ES-I3 (cell line): ENCODE results near the gene ZNF10.

ENCODE experiments used
- H3K36me3 ChIP-seq: 2 replicates; pipeline ENCODE4 v1.6.1; 2013; ENCODE audit warnings: mild to moderate bottlenecking, low read length, control low read depth, moderate library complexity; ENCODE audit not compliant: insufficient read depth
- H3K4me1 ChIP-seq: 2 replicates; pipeline ENCODE4 v1.6.1; 2013; ENCODE audit warnings: mild to moderate bottlenecking, control low read depth, low read length; ENCODE audit not compliant: insufficient read depth
- H3K9ac ChIP-seq: 2 replicates; pipeline ENCODE4 v1.6.1; 2013; ENCODE audit warnings: low read depth, mild to moderate bottlenecking, low read length, moderate library complexity
- H3K9me3 ChIP-seq: 2 replicates; pipeline ENCODE4 v1.6.1; 2013; ENCODE audit warnings: mild to moderate bottlenecking, low read length, moderate library complexity; ENCODE audit not compliant: control insufficient read depth, insufficient read depth

The ZNF10 gene

DNA sequence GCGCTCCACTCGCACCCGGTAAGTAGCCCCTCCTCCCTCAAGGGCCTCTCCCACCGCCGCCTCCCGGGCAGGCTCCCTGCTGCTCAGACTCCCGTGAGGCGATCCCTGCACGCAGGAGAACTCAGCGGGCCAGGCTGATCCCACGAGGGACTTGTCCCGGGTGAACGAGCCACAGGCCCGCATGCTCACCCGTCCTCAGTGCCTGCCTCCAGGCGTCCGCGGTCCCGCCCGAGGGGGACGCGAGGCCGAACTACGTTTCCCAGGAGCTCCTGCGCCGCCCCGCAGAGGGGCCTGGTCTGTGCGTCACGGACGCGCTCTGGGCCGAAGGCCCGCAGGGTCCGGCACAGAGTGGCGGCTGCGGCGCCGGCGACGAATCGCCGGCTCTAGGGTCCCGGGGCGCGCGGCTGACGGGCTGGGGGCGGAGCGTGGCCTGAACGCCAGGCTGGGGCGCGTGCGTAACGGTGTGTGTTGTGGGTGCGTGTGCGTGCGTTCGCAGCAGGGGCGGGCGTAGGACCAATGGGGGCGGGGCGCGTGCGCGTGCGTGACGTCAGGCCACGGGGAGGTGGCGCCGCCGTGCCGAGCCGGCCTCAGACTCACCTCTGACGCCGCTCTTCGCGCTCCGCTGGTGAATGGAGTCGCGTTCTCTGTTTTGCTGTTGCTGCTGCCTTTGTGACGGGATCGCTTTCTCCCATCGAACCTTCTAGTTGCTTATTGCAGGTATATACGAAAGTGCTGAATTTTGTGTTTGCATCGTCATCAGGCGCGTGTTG, at the start of gene ZNF10, which contains the start of gene ZNF891:
Gene ZNF10 (plus strand): TSS at position 590 of the 770 bp plus-strand sequence. CDS start 13,866 bp downstream, outside the sequence.
Gene ZNF891 (minus strand): TSS at position 237 of the 770 bp plus-strand sequence. CDS start 8,356 bp downstream, outside the sequence.
- Histone ChIP-seq H3K9me3 (peaks cover 17% of the 10 kb centered on the region; the same call in 1 of the 2 replicates), H3K9ac (peak within 1 kb of the TSS; percentile 90), H3K36me3 (peaks cover 5% of the 10 kb centered on the region; the same call in 1 of the 2 replicates), H3K4me1 (no peaks in the 10 kb centered on the region)

- Histone ChIP-seq H3K4me1 (no peaks in the 10 kb centered on the region), H3K9me3 (peaks cover 28% of the 10 kb centered on the region), H3K9ac (peak overlapping the region; percentile 82), H3K36me3 (peaks cover 8% of the 10 kb centered on the region)
Measured at GRCh38 chr12:133081159-133081780, 49.2 kb upstream of the ZNF10 start.

- H3K9ac ChIP-seq, result no peak overlapping the region
- H3K4me1 ChIP-seq, result no peaks in the 10 kb centered on the region
- H3K36me3 ChIP-seq, result peaks cover 8% of the 10 kb centered on the region
- H3K9me3 ChIP-seq, result peaks cover 30% of the 10 kb centered on the region
Measured at GRCh38 chr12:133083345-133083744, 47.1 kb upstream of the ZNF10 start.

DNA sequence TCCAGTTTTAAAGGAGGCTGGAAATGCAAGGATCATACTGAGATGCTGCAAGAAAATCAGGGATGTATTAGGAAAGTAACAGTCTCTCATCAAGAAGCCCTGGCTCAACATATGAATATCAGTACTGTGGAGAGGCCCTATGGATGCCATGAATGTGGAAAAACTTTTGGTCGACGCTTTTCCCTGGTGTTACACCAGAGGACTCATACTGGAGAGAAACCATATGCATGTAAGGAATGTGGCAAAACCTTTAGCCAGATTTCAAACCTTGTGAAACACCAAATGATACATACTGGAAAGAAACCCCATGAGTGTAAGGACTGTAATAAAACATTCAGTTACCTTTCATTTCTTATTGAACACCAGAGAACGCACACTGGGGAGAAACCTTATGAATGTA, 24.8 kb upstream of the ZNF10 start:
- Histone ChIP-seq H3K9me3 (peaks cover 67% of the 10 kb centered on the region), H3K36me3 (peaks cover 17% of the 10 kb centered on the region; the same call in 1 of the 2 replicates), H3K9ac (no peak overlapping the region), H3K4me1 (no peaks in the 10 kb centered on the region)

- H3K9ac ChIP-seq, result no peak overlapping the region
- peaks cover 16% of the 10 kb centered on the region; the same call in 1 of the 2 replicates for H3K36me3 ChIP-seq
- H3K4me1 ChIP-seq, result no peaks in the 10 kb centered on the region
- peaks cover 65% of the 10 kb centered on the region for H3K9me3 ChIP-seq
Measured at GRCh38 chr12:133106253-133106652, 24.2 kb upstream of the ZNF10 start.

DNA sequence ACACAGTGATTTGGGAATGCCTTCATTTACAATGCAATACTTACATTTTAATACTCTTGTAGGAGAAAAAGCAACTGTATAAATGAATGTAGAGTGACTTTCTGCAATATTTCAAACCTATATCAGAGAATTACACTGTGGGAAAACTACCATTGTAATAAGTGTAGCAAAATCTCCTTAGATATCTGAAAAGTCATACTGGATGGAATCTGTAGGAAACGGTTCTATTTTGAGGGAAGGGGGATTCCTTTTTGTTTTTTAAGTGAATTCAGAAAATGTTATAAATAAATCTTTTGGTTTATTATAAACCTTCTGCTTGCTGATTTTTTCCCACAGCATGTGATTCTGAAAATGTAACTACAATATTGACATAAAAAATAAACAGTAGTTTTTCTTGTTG, 23.3 kb upstream of the ZNF10 start:
- peaks cover 16% of the 10 kb centered on the region; the same call in 1 of the 2 replicates for H3K36me3 ChIP-seq
- no peak overlapping the region for H3K9ac ChIP-seq
- H3K9me3 ChIP-seq, result peaks cover 63% of the 10 kb centered on the region
- no peaks in the 10 kb centered on the region for H3K4me1 ChIP-seq

DNA sequence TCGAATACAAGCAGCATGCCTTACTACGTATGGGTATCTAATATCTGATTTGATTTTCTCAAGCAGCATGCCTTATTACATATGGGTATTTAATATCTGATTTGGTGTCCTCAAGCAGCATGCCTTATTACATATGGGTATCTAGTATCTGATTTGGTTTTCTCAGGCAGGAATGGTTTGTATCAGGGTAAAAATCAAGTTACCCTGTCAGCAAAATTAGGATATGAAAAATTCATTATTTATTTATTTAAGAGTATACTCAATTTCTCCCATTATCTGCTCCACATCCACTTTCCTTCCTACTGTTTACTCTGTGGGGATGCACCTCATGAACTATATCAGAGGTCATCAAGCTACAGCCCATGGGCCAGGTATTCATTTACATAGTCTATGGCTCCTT, 22.3 kb upstream of the ZNF10 start:
- H3K9me3 ChIP-seq, result peaks cover 63% of the 10 kb centered on the region

GRCh38 chr12:133120385-133121191, 9.8 kb upstream of the ZNF10 start:
- peaks cover 58% of the 10 kb centered on the region for H3K9me3 ChIP-seq
- H3K4me1 ChIP-seq, result no peaks in the 10 kb centered on the region
- peaks cover 15% of the 10 kb centered on the region; the same call in 1 of the 2 replicates for H3K36me3 ChIP-seq
- no peak overlapping the region for H3K9ac ChIP-seq

More for the DNA sequence above, 22.3 kb upstream of the ZNF10 start:
- no peak overlapping the region for H3K9ac ChIP-seq
- H3K4me1 ChIP-seq, result no peaks in the 10 kb centered on the region
- peaks cover 16% of the 10 kb centered on the region; the same call in 1 of the 2 replicates for H3K36me3 ChIP-seq

GRCh38 chr12:133124674-133125073, 5.8 kb upstream of the ZNF10 start:
- no peak overlapping the region for H3K9ac ChIP-seq
- no peaks in the 10 kb centered on the region for H3K4me1 ChIP-seq
- peaks cover 15% of the 10 kb centered on the region; the same call in 1 of the 2 replicates for H3K36me3 ChIP-seq
- H3K9me3 ChIP-seq, result peaks cover 51% of the 10 kb centered on the region

DNA sequence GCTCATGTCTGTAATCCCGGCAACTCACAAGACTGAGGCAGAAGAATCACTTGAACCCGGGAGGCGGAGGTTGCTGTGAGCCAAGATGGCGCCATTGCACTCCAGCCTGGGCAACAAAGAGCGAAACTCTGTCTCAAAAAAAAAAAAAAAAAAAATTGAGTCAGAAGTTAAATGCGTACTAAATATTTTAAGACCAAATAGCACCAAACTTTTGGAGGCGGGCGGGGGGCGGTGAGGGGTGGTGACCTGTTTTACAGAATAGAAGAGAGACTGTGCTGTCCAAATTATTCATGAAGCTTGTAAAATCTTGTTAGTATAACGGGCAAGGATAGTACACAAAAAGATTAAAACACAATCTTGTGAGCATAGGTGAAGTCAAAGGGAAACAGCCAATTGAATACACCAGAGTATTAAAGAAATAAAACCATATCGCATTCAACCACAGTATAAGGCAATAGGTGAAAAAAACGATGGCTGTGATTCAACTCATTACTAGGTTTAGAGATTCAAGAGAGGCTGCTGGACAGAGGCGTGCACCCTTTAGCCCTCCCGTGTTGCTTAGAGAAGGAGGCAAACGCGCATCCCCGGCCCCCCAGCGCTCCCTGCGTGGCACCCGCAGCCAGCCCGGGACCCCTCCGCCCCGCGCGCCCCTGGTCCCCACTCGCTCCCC, 924 bp upstream of the ZNF10 start:
- Histone ChIP-seq H3K36me3 (peaks cover 5% of the 10 kb centered on the region; the same call in 1 of the 2 replicates), H3K9me3 (peaks cover 17% of the 10 kb centered on the region), H3K9ac (peak overlapping the region; percentile 90), H3K4me1 (no peaks in the 10 kb centered on the region)

GRCh38 chr12:133130808-133131128, 341 bp downstream of the ZNF10 start:
- H3K4me1 ChIP-seq, result no peaks in the 10 kb centered on the region
- H3K9ac ChIP-seq, result peak overlapping the region; percentile 90
- peaks cover 11% of the 10 kb centered on the region; the same call in 1 of the 2 replicates for H3K9me3 ChIP-seq
- H3K36me3 ChIP-seq, result peaks cover 8% of the 10 kb centered on the region; the same call in 1 of the 2 replicates

DNA sequence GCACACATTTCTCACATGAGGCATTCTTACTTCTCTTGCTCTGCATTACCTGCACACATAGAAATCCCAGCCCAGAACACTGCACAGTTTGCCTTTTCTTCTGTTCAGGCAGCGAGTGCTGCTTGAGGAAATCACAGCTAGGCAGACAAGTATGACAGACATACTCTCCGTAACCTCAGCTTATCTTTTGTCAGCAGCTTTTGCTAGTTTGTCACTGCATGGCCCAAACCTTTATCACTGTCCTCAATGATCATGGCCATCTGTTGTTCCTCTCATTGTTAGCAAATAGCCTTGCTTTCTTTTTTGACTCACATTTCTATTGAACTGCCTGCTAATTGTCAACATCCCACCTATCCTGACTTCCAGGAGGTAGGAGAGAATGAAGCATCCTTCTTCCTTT, 5.3 kb downstream of the ZNF10 start:
- Histone ChIP-seq H3K9ac (no peak overlapping the region), H3K9me3 (peaks cover under 1% of the 10 kb centered on the region; the same call in 1 of the 2 replicates), H3K36me3 (peaks cover 25% of the 10 kb centered on the region; the same call in 1 of the 2 replicates), H3K4me1 (no peaks in the 10 kb centered on the region)

DNA sequence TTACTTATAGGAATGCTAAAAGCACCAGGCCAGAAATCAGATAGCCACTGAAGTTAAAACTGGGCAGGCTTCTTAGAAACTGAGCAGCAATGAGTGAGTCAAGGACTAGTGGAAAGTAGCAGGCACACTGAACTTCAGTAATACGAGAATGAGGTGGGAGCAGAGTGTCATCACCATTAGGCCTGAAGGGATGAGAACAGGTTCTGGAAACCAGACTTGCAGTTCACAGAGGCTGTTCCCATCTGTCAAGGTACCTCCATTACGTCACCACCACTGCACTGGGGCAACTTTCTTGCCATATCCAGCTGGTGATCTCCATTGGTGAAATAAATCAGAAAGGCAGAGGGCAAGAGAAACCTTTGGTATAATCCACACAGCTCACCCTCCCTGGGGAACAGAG, 15.6 kb downstream of the ZNF10 start:
- H3K9ac ChIP-seq, result no peak overlapping the region
- peaks cover 18% of the 10 kb centered on the region; the same call in 1 of the 2 replicates for H3K9me3 ChIP-seq
- peaks cover 9% of the 10 kb centered on the region for H3K36me3 ChIP-seq
- H3K4me1 ChIP-seq, result no peaks in the 10 kb centered on the region
